ENCODE measurements around the gene PRR35. TPM values are rescaled to one million over a fixed set of nuclear protein-coding genes. Genes with fewer than 3 reads are reported as not detected.

The PRR35 gene
- total and polyA plus RNA-seq, 4 donors: not detected

GRCh38 chr16:552171-552570 lies 8.0 kb upstream of the PRR35 start:
- H3K4me1 ChIP-seq (ENCODE audit: control insufficient read depth in 4 of 4, insufficient read depth in 4 of 4, low read length in 3 of 4): no peaks in the 10 kb centered on the region
- TF ChIP-seq REST (IDR thresholded peaks at IDR 0.05) (no peak), MAX (IDR thresholded peaks at IDR 0.05) (no peak), EGR1 (IDR thresholded peaks at IDR 0.05; ENCODE audit: low read depth in 2 of 2) (no peak), JUND (IDR thresholded peaks at IDR 0.05) (no peak), FOXA2 (IDR thresholded peaks at IDR 0.05) (no peak), NR2F2 (IDR thresholded peaks at IDR 0.05) (no peak), TAF1 (conservative IDR thresholded peaks at IDR 0.05) (no peak), HNF4A (conservative IDR thresholded peaks at IDR 0.05) (no peak), SP1 (IDR thresholded peaks at IDR 0.05) (no peak)
- no peaks in the 10 kb centered on the region for H3K9me3 ChIP-seq (ENCODE audit: control insufficient read depth in 4 of 4, low read length in 3 of 4)
- WGBS: over 99% methylated on average over 35 of the region's 35 CpGs
- H3K9ac ChIP-seq (ENCODE audit: low read depth in 1 of 2, low read length in 2 of 2): no peak overlapping the region
- H3K4me3 ChIP-seq (ENCODE audit: low read depth in 1 of 3, low read length in 3 of 3): no peak overlapping the region
- H3K36me3 ChIP-seq (ENCODE audit: control insufficient read depth in 4 of 4, insufficient read depth in 3 of 4, low read depth in 1 of 4, low read length in 3 of 4): peaks cover 0 to 24% (median 12%) of the 10 kb centered on the region in 4 donors
- DNase-seq (ENCODE audit: low spot score): no peak
- no peak overlapping the region for H3K27ac ChIP-seq (ENCODE audit: low read depth in 1 of 2, low read length in 2 of 2)
- no peaks in the 10 kb centered on the region for H3K27me3 ChIP-seq (ENCODE audit: control insufficient read depth in 4 of 4, insufficient read depth in 4 of 4, low read length in 3 of 4)

- no peak overlapping the region for H3K27ac ChIP-seq (ENCODE audit: low read depth in 1 of 2, low read length in 2 of 2)
- H3K9ac ChIP-seq (ENCODE audit: low read depth in 1 of 2, low read length in 2 of 2): no peak overlapping the region
- H3K4me1 ChIP-seq (ENCODE audit: control insufficient read depth in 4 of 4, insufficient read depth in 4 of 4, low read length in 3 of 4): peaks cover 0 to 11% (median 7%) of the 10 kb centered on the region in 4 donors
- no peaks in the 10 kb centered on the region for H3K27me3 ChIP-seq (ENCODE audit: control insufficient read depth in 4 of 4, insufficient read depth in 4 of 4, low read length in 3 of 4)
- WGBS: 95% methylated on average over 33 of the region's 33 CpGs
- no peak overlapping the region for H3K4me3 ChIP-seq (ENCODE audit: low read depth in 1 of 3, low read length in 3 of 3)
- no peak for TF ChIP-seq RAD21 (IDR thresholded peaks at IDR 0.05)
- TF ChIP-seq SP1 (IDR thresholded peaks at IDR 0.05): no peak
- peaks cover 0 to 22% (median 11%) of the 10 kb centered on the region in 4 donors for H3K36me3 ChIP-seq (ENCODE audit: control insufficient read depth in 4 of 4, insufficient read depth in 3 of 4, low read depth in 1 of 4, low read length in 3 of 4)
- H3K9me3 ChIP-seq (ENCODE audit: control insufficient read depth in 4 of 4, low read length in 3 of 4): no peaks in the 10 kb centered on the region
- DNase-seq (ENCODE audit: low spot score): no peak
These were observed 6.4 kb upstream of the PRR35 start for GRCh38 chr16:553601-554296.

- Histone ChIP-seq H3K4me3 (ENCODE audit: low read depth in 1 of 3, low read length in 3 of 3) (no peak overlapping the region), H3K27ac (ENCODE audit: low read depth in 1 of 2, low read length in 2 of 2) (no peak overlapping the region), H3K9ac (ENCODE audit: low read depth in 1 of 2, low read length in 2 of 2) (no peak overlapping the region), H3K36me3 (ENCODE audit: control insufficient read depth in 4 of 4, insufficient read depth in 3 of 4, low read depth in 1 of 4, low read length in 3 of 4) (peaks cover 0 to 20% (median 10%) of the 10 kb centered on the region in 4 donors), H3K27me3 (ENCODE audit: control insufficient read depth in 4 of 4, insufficient read depth in 4 of 4, low read length in 3 of 4) (peaks cover 0 to 3% (median 0%) of the 10 kb centered on the region in 4 donors), H3K4me1 (ENCODE audit: control insufficient read depth in 4 of 4, insufficient read depth in 4 of 4, low read length in 3 of 4) (peaks cover 0 to 16% (median 8%) of the 10 kb centered on the region in 4 donors), H3K9me3 (ENCODE audit: control insufficient read depth in 4 of 4, low read length in 3 of 4) (no peaks in the 10 kb centered on the region)
- whole genome bisulfite sequencing: 85% methylated on average over 11 of the region's 11 CpGs
- no peak for DNase-seq (ENCODE audit: low spot score)
- TF ChIP-seq GABPA (IDR thresholded peaks at IDR 0.05 in 1 of 2, conservative IDR thresholded peaks at IDR 0.05 in 1 of 2): no peak
- TF ChIP-seq SP1 (IDR thresholded peaks at IDR 0.05): no peak
- TF ChIP-seq RAD21 (IDR thresholded peaks at IDR 0.05): no peak
- TF ChIP-seq, protein P1, sequence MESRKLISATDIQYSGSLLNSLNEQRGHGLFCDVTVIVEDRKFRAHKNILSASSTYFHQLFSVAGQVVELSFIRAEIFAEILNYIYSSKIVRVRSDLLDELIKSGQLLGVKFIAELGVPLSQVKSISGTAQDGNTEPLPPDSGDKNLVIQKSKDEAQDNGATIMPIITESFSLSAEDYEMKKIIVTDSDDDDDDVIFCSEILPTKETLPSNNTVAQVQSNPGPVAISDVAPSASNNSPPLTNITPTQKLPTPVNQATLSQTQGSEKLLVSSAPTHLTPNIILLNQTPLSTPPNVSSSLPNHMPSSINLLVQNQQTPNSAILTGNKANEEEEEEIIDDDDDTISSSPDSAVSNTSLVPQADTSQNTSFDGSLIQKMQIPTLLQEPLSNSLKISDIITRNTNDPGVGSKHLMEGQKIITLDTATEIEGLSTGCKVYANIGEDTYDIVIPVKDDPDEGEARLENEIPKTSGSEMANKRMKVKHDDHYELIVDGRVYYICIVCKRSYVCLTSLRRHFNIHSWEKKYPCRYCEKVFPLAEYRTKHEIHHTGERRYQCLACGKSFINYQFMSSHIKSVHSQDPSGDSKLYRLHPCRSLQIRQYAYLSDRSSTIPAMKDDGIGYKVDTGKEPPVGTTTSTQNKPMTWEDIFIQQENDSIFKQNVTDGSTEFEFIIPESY (IDR thresholded peaks at IDR 0.05): no peak
- TF ChIP-seq, protein P2, sequence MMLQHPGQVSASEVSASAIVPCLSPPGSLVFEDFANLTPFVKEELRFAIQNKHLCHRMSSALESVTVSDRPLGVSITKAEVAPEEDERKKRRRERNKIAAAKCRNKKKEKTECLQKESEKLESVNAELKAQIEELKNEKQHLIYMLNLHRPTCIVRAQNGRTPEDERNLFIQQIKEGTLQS (IDR thresholded peaks at IDR 0.05): no peak
These were observed 5.9 kb upstream of the PRR35 start for GRCh38 chr16:554297-554621.
